Thoracic aorta (tissue), 2 donors: ENCODE results near the gene CORO6. TPM values are rescaled to one million over a fixed set of nuclear protein-coding genes. Genes with fewer than 3 reads are reported as not detected.

Source experiments
- ATAC-seq: fragments of 150-250 bp; one replicate; pipeline ENCODE4 v1.8.0; 2017; ENCODE audit warnings: low read depth; ENCODE audit not compliant: insufficient number of reproducible peaks, low FRiP score
- DNase-seq: peaks from one replicate; pipeline ENCODE4 v3.0.0-alpha.2; 2020; ENCODE audit warnings: low spot score
- H3K27ac ChIP-seq, 2 donors: fragments of 200-600 bp; sonication (generic); 1 replicate in 1 of 2; 2 replicates in 1 of 2; pipeline ENCODE4 v1.5.1; 2016; ENCODE audit warnings: mild to moderate bottlenecking in 2 of 2, moderate library complexity in 2 of 2
- H3K27me3 ChIP-seq: fragments of 200-600 bp; sonication (generic); replicated peaks from 2 replicates; pipeline ENCODE4 v1.6.0; 2016; ENCODE audit warnings: mild to moderate bottlenecking; ENCODE audit not compliant: insufficient read depth
- H3K36me3 ChIP-seq: fragments of 200-600 bp; sonication (generic); one replicate; pipeline ENCODE4 v1.5.1; 2016
- H3K4me1 ChIP-seq, 2 donors: fragments of 200-600 bp; sonication (generic); 1 replicate in 1 of 2; 2 replicates in 1 of 2; pipeline versions ENCODE4 v1.5.1 to v1.6.0; 2016; ENCODE audit warnings: low read depth in 2 of 2, mild to moderate bottlenecking in 1 of 2; ENCODE audit not compliant: control insufficient read depth in 1 of 2
- H3K4me3 ChIP-seq: fragments of 200-600 bp; sonication (generic); 2 replicates; pipeline ENCODE4 v1.5.1; 2016; ENCODE audit warnings: mild to moderate bottlenecking
- H3K9me3 ChIP-seq: fragments of 200-600 bp; sonication (generic); 2 replicates; pipeline ENCODE4 v1.5.1; 2016
- CTCF ChIP-seq: fragments of 200-600 bp; sonication (generic); IDR thresholded peaks from one replicate; pipeline ENCODE4 v1.5.1; 2019; ENCODE audit warnings: antibody characterized with exemption
- total RNA-seq, 2 donors: library from RNA; depleted of rRNA; stranded (reverse); fragments of >200 nt; gene quantifications; one replicate each; pipeline versions ENCODE4 v1.1.0 to v1.2.3, GENCODE V29; 2016

The CORO6 gene
- total RNA-seq, 2 donors from 2014 or later, result 35.5 to 55.0 TPM

- Histone ChIP-seq H3K36me3 (peaks cover 28% of the 10 kb centered on the region), H3K9me3 (no peaks in the 10 kb centered on the region), H3K4me1 (peaks cover 9 to 55% of the 10 kb centered on the region in 2 donors), H3K27me3 (no peaks in the 10 kb centered on the region), H3K4me3 (no peak overlapping the region), H3K27ac (no peak overlapping the region)
- no peak for TF ChIP-seq CTCF
- DNase-seq (no peak), ATAC-seq (no peak)
These were observed 49.2 kb downstream of the CORO6 start for GRCh38 chr17:29573558-29573869.

- H3K36me3 ChIP-seq, result peaks cover 28% of the 10 kb centered on the region
- peak; percentile 77 for TF ChIP-seq CTCF
- H3K4me3 ChIP-seq, result peak overlapping the region; percentile 70
- peak overlapping the region in 1 of 2 donors; percentile 17 for H3K27ac ChIP-seq
- H3K9me3 ChIP-seq, result no peaks in the 10 kb centered on the region
- peaks cover 9 to 52% of the 10 kb centered on the region in 2 donors for H3K4me1 ChIP-seq
- DNase-seq, result no peak
- ATAC-seq, result no peak
- H3K27me3 ChIP-seq, result no peaks in the 10 kb centered on the region
These were observed 49.8 kb downstream of the CORO6 start for GRCh38 chr17:29572691-29573557.

- no peaks in the 10 kb centered on the region for H3K27me3 ChIP-seq
- H3K36me3 ChIP-seq, result peaks cover 28% of the 10 kb centered on the region
- no peak for TF ChIP-seq CTCF
- peaks cover 9 to 44% of the 10 kb centered on the region in 2 donors for H3K4me1 ChIP-seq
- H3K27ac ChIP-seq, result peak overlapping the region; percentile 15 to 17
- DNase-seq (no peak), ATAC-seq (no peak)
- no peaks in the 10 kb centered on the region for H3K9me3 ChIP-seq
- peak overlapping the region; percentile 70 for H3K4me3 ChIP-seq
These were observed 50.6 kb downstream of the CORO6 start for GRCh38 chr17:29571883-29572681.

- peaks cover 9 to 43% of the 10 kb centered on the region in 2 donors for H3K4me1 ChIP-seq
- ATAC-seq (no peak), DNase-seq (no peak)
- no peak overlapping the region for H3K27ac ChIP-seq
- no peaks in the 10 kb centered on the region for H3K27me3 ChIP-seq
- H3K9me3 ChIP-seq, result no peaks in the 10 kb centered on the region
- H3K4me3 ChIP-seq, result no peak overlapping the region
- peaks cover 26% of the 10 kb centered on the region for H3K36me3 ChIP-seq
- no peak for TF ChIP-seq CTCF
These were observed 51.2 kb downstream of the CORO6 start for GRCh38 chr17:29571486-29571882.

- DNase-seq (no peak), ATAC-seq (no peak)
- no peak for TF ChIP-seq CTCF
- Histone ChIP-seq H3K27me3 (no peaks in the 10 kb centered on the region), H3K4me3 (no peak overlapping the region), H3K27ac (no peak overlapping the region), H3K36me3 (peaks cover 17% of the 10 kb centered on the region), H3K4me1 (peaks cover 9 to 53% of the 10 kb centered on the region in 2 donors), H3K9me3 (no peaks in the 10 kb centered on the region)
These were observed 52.2 kb downstream of the CORO6 start for GRCh38 chr17:29570521-29570920.
